DOHH2 (cell line): ENCODE results near the gene STYXL2.

Experiments
- CTCF ChIP-seq: fragments of 200-600 bp; sonication (generic); IDR thresholded peaks from one replicate; pipeline ENCODE4 v1.5.1; 2014; ENCODE audit warnings: antibody characterized with exemption, mild to moderate bottlenecking, low read depth, low read length; ENCODE audit not compliant: poor library complexity, severe bottlenecking
- EZH2phosphoT487 ChIP-seq: fragments of 200-600 bp; sonication (generic); IDR thresholded peaks from 2 replicates; pipeline ENCODE4 v1.6.1; 2017; ENCODE audit warnings: borderline replicate concordance, mild to moderate bottlenecking, antibody characterized with exemption, low read length, moderate library complexity, mixed read lengths

GRCh38 chr1:167126317-167126716 lies 32.4 kb downstream of the STYXL2 start:
- TF ChIP-seq EZH2phosphoT487: no peak
- no peak for TF ChIP-seq CTCF
